ENCODE data around the gene C18orf32. TPM values are rescaled to one million over a fixed set of nuclear protein-coding genes. Genes with fewer than 3 reads are reported as not detected.

Gene C18orf32
- total RNA-seq, 1 experiment from 2014 or later = 24.4 TPM

DNA sequence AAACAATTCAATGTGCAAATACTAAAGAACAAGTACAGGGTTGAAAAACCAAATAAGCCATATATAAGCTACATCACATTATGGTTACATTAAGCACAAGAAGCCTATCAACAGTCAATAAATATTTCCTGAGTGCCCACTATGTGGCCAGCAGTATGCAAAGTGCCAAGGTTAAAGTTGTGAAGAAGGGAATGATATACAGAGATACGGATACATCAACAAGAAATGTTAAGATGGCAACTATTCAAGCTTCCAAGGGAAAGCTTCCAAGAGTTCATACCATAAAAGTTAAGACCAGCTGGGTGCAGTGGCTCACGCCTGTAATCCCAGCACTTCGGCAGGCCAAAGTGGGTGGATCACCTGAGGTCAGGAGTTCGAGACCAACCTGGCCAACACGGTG, 40.6 kb downstream of the C18orf32 start:
- Histone ChIP-seq H3K79me2 (ENCODE audit: insufficient read depth, low read length) (no peaks in the 10 kb centered on the region), H3K79me1 (ENCODE audit: insufficient read depth, low read depth, low read length, poor library complexity, severe bottlenecking) (no peaks in the 10 kb centered on the region), H3K9me3 (ENCODE audit: control insufficient read depth, low read depth, low read length) (peaks cover 23% of the 10 kb centered on the region), H3K14ac (ENCODE audit: insufficient read depth, low read length) (no peak overlapping the region), H2AFZ (ENCODE audit: low read length) (no peak overlapping the region), H3K4me2 (ENCODE audit: insufficient read depth, insufficient read length, low read length) (no peak overlapping the region), H3K4me1 (ENCODE audit: insufficient read depth, low read length) (no peaks in the 10 kb centered on the region), H2AK5ac (ENCODE audit: insufficient read length, low read length) (no peak overlapping the region), H2BK15ac (ENCODE audit: low read depth, low read length) (no peak overlapping the region), H4K20me1 (ENCODE audit: control insufficient read depth, insufficient read depth, insufficient read length) (no peaks in the 10 kb centered on the region), H3K9ac (ENCODE audit: extremely low read depth, insufficient read length, low read length) (no peak overlapping the region), H3K27ac (ENCODE audit: insufficient read length, low read depth, low read length) (no peak overlapping the region), H4K8ac (replicated peaks; ENCODE audit: insufficient read length, low read depth, low read length) (no peak overlapping the region), H3T11ph (ENCODE audit: low read length) (no peak overlapping the region), H3K18ac (ENCODE audit: insufficient read length, low read depth, low read length) (no peak overlapping the region), H3K56ac (ENCODE audit: insufficient read length, low read depth, low read length) (no peak overlapping the region), H3K27me3 (ENCODE audit: insufficient read depth, low read length) (no peaks in the 10 kb centered on the region), H2BK12ac (ENCODE audit: insufficient read length, low read depth, low read length) (no peak overlapping the region), H2BK20ac (ENCODE audit: low read depth, low read length, poor library complexity, severe bottlenecking) (no peak overlapping the region), H4K91ac (ENCODE audit: insufficient read length, low read depth, low read length) (no peak overlapping the region), H3K4ac (ENCODE audit: low read depth, low read length) (no peak overlapping the region), H2BK5ac (ENCODE audit: insufficient read length, low read length) (no peak overlapping the region), H3K23ac (ENCODE audit: insufficient read length, low read depth, low read length) (no peak overlapping the region), H4K5ac (ENCODE audit: insufficient read length, low read depth, low read length) (no peak overlapping the region), H3K23me2 (ENCODE audit: insufficient read length, low read depth, low read length, poor library complexity, severe bottlenecking) (no peaks in the 10 kb centered on the region), H2BK120ac (ENCODE audit: low read depth, low read length, poor library complexity, severe bottlenecking) (no peak overlapping the region)
- TF ChIP-seq, protein P1, sequence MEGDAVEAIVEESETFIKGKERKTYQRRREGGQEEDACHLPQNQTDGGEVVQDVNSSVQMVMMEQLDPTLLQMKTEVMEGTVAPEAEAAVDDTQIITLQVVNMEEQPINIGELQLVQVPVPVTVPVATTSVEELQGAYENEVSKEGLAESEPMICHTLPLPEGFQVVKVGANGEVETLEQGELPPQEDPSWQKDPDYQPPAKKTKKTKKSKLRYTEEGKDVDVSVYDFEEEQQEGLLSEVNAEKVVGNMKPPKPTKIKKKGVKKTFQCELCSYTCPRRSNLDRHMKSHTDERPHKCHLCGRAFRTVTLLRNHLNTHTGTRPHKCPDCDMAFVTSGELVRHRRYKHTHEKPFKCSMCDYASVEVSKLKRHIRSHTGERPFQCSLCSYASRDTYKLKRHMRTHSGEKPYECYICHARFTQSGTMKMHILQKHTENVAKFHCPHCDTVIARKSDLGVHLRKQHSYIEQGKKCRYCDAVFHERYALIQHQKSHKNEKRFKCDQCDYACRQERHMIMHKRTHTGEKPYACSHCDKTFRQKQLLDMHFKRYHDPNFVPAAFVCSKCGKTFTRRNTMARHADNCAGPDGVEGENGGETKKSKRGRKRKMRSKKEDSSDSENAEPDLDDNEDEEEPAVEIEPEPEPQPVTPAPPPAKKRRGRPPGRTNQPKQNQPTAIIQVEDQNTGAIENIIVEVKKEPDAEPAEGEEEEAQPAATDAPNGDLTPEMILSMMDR (conservative IDR thresholded peaks at IDR 0.05) = no peak
- peaks cover 3% of the 10 kb centered on the region in 2 experiments; a peak in 3 of 4 replicates for H3K4me1 Mint-ChIP-seq
- WGBS (ENCODE audit: extremely low coverage, insufficient read length, low lambda C conversion rate) = no CpG with 5 or more reads among the region's 5 CpGs
- peaks cover 14 to 15% of the 10 kb centered on the region in 2 experiments for H3K9me3 Mint-ChIP-seq
- H3K36me3 Mint-ChIP-seq (ENCODE audit: insufficient read depth in 1 of 3, low read depth in 3 of 3) = peaks cover 17 to 23% (median 20%) of the 10 kb centered on the region in 3 experiments
- DNase-seq = no peak
- H3K4me3 Mint-ChIP-seq = no peak overlapping the region
- no peaks in the 10 kb centered on the region; the same call in 1 of the 2 replicates for H3K27me3 Mint-ChIP-seq (ENCODE audit: low read depth)
- no peak overlapping the region for H3K27ac Mint-ChIP-seq

Measured in H9 (cell line).